K562 (cell line): ENCODE data around the gene POPDC3.

ENCODE experiments used
- ETS2 ChIP-seq: IDR thresholded peaks from 2 replicates; pipeline ENCODE4 v1.6.1; 2016; ENCODE audit warnings: borderline replicate concordance, missing genetic modification characterization, mild to moderate bottlenecking, moderate library complexity, missing compliant biosample characterization; ENCODE audit not compliant: poor library complexity, severe bottlenecking
- ETV6 ChIP-seq, 3 experiments: fragments of 150-350 bp in 1 of 3; sonication (generic) in 1 of 3; formaldehyde crosslinking in 1 of 3; IDR thresholded peaks; 2 replicates each; pipeline versions ENCODE4 v1.6.1 to v1.8.0; 2014 to 2022; ENCODE audit warnings: borderline replicate concordance in 2 of 3, low read depth in 2 of 3, antibody characterized with exemption in 1 of 3, low read length in 1 of 3, mild to moderate bottlenecking in 1 of 3, missing genetic modification reagents in 1 of 3
- FOXM1 ChIP-seq, 2 experiments: fragments of 450-650 bp in 1 of 2; sonication (generic) in 1 of 2; formaldehyde crosslinking in 1 of 2; IDR thresholded peaks; 2 replicates each; pipeline versions ENCODE4 v1.6.1 to v1.9.0; 2017 to 2022; ENCODE audit warnings: low read depth in 2 of 2, mild to moderate bottlenecking in 2 of 2, missing genetic modification reagents in 1 of 2, moderate library complexity in 1 of 2
- HMGN3 ChIP-seq: IDR thresholded peaks from 2 replicates; pipeline ENCODE4 v1.6.1; 2011; ENCODE audit warnings: borderline replicate concordance, low read depth, mild to moderate bottlenecking, mixed read lengths, low read length; ENCODE audit not compliant: insufficient read length; ENCODE audit errors: extremely low read depth
- POLR2A ChIP-seq: fragments of 450-650 bp; conservative IDR thresholded peaks from 2 replicates; pipeline ENCODE4 v1.6.1; 2016
- SMC3 ChIP-seq: conservative IDR thresholded peaks from 2 replicates; pipeline ENCODE4 v1.6.1; 2011; ENCODE audit warnings: low read depth, low read length, improper control_type of control experiment; ENCODE audit not compliant: insufficient read depth
- SREBF2 ChIP-seq: sonication (generic); formaldehyde crosslinking; IDR thresholded peaks from 2 replicates; pipeline ENCODE4 v1.4.0; 2020; ENCODE audit warnings: mild to moderate bottlenecking, missing genetic modification reagents

- no peak for TF ChIP-seq POLR2A
- no peak for TF ChIP-seq SREBF2 (CRISPR knock-in tag)
- TF ChIP-seq SMC3: no peak
- TF ChIP-seq HMGN3: no peak
- TF ChIP-seq FOXM1 (IDR thresholded peaks at IDR 0.05; ENCODE audit: low read depth): no peak
- TF ChIP-seq FOXM1 (CRISPR knock-in tag; IDR thresholded peaks at IDR 0.05; ENCODE audit: low read depth): no peak
- TF ChIP-seq ETS2 (tag): no peak
- TF ChIP-seq ETV6 (IDR thresholded peaks at IDR 0.05; ENCODE audit: borderline replicate concordance in 1 of 2, low read depth in 2 of 2, low read length in 1 of 2): no peak
- TF ChIP-seq ETV6 (CRISPR knock-in tag; IDR thresholded peaks at IDR 0.05; ENCODE audit: borderline replicate concordance): no peak
These were observed 14.8 kb upstream of the POPDC3 start for GRCh38 chr6:105194591-105194990.
